HG02678 (cell line): ENCODE data around the gene SV2B.

ENCODE experiments used
- ATAC-seq: cut with Tn5 transposase; IDR thresholded peaks from one replicate; pipeline ENCODE4 v1.9.1; 2021; ENCODE audit warnings: mild to moderate bottlenecking, moderate library complexity; ENCODE audit not compliant: unreplicated experiment

SV2B gene

GRCh38 chr15:91227117-91227516, 127.1 kb downstream of the SV2B start:
- no peak for ATAC-seq

- no peak for ATAC-seq
Observed at GRCh38 chr15:91227766-91228165, 127.7 kb downstream of the SV2B start.

GRCh38 chr15:91228383-91228782, 128.3 kb downstream of the SV2B start:
- ATAC-seq: no peak

GRCh38 chr15:91228890-91229289, 128.8 kb downstream of the SV2B start:
- ATAC-seq: no peak

- ATAC-seq: no peak
Observed at GRCh38 chr15:91231703-91232102, 131.6 kb downstream of the SV2B start.

- ATAC-seq: no peak
Observed at GRCh38 chr15:91234759-91235158, 134.7 kb downstream of the SV2B start.

- ATAC-seq: no peak
Observed at GRCh38 chr15:91235376-91235775, 135.3 kb downstream of the SV2B start.

GRCh38 chr15:91237445-91237844, 137.4 kb downstream of the SV2B start:
- no peak for ATAC-seq

GRCh38 chr15:91238644-91239425, 138.8 kb downstream of the SV2B start:
- ATAC-seq: no peak

- ATAC-seq: no peak
Observed at GRCh38 chr15:91243826-91244225, 143.8 kb downstream of the SV2B start.

GRCh38 chr15:91244919-91245318, 144.9 kb downstream of the SV2B start:
- ATAC-seq: no peak

- ATAC-seq: no peak
Observed at GRCh38 chr15:91246998-91247397, 146.9 kb downstream of the SV2B start.

GRCh38 chr15:91249591-91249990, 149.5 kb downstream of the SV2B start:
- no peak for ATAC-seq

GRCh38 chr15:91252322-91252721, 152.3 kb downstream of the SV2B start:
- ATAC-seq: no peak

GRCh38 chr15:91252756-91253155, 152.7 kb downstream of the SV2B start:
- ATAC-seq: no peak

- ATAC-seq: no peak
Observed at GRCh38 chr15:91253605-91254004, 153.5 kb downstream of the SV2B start.

GRCh38 chr15:91254766-91255165, 154.7 kb downstream of the SV2B start:
- ATAC-seq: no peak

GRCh38 chr15:91255670-91256192, 155.7 kb downstream of the SV2B start:
- no peak for ATAC-seq

- no peak for ATAC-seq
Observed at GRCh38 chr15:91257746-91258414, 157.8 kb downstream of the SV2B start.

- ATAC-seq: no peak
Observed at GRCh38 chr15:91258415-91258759, 158.3 kb downstream of the SV2B start.

GRCh38 chr15:91259077-91259476, 159.0 kb downstream of the SV2B start:
- ATAC-seq: no peak

GRCh38 chr15:91261345-91261744, 161.3 kb downstream of the SV2B start:
- ATAC-seq: no peak
